K562 (cell line): ENCODE data around the gene EPHB1. TPM values are rescaled to one million over a fixed set of nuclear protein-coding genes. Genes with fewer than 3 reads are reported as not detected.

Source experiments
- ATAC-seq: fragments of 200-7000 bp; cut with Tn5 transposase; 3 replicates; pipeline ENCODE4 v1.9.1; 2020; ENCODE audit warnings: moderate library complexity
- BruUV-seq: library from RNA; stranded (reverse); fragments of 400-500 nt; replicated peaks from 2 replicates; lab custom pipeline; 2021; lab: Mats Ljungman, UMichigan
- CTCF ChIA-PET: fragments of 300-600 bp; formaldehyde crosslinking; extraction: SDS; loops from one replicate; lab custom pipeline; 2021; ENCODE audit warnings: low intra/inter-chr PET ratio; lab: Yijun Ruan, JAX
- POLR2A ChIA-PET: fragments of 300-600, 350-650 bp; sonication (Branson Sonifier 250); formaldehyde crosslinking; extraction: SDS; loops from one replicate; lab custom pipeline; 2021; ENCODE audit warnings: antibody characterized with exemption, inconsistent platforms; lab: Yijun Ruan, JAX
- DNase-seq, 4 experiments: peaks; one replicate each; pipeline versions ENCODE4 v3.0.0 to v3.0.0-alpha.2; 2011 to 2018; ENCODE audit warnings: low spot score in 3 of 4, mixed read lengths in 3 of 4; ENCODE audit errors: extremely low read depth in 1 of 4
- FAIRE-seq: peaks from 2 replicates; lab custom pipeline; 2011; peaks lifted over from hg19 to GRCh38; lab: Jason Lieb, UNC
- H2AFZ ChIP-seq: 2 replicates; pipeline ENCODE4 v1.6.0; 2011; ENCODE audit warnings: low read depth, low read length, control low read depth, inconsistent platforms
- H3K27ac ChIP-seq: fragments of 200-600 bp; 3 replicates; pipeline ENCODE4 v1.8.0; 2011; ENCODE audit warnings: low read depth, mild to moderate bottlenecking, control low read depth, inconsistent platforms, low read length, moderate library complexity, mixed read lengths; ENCODE audit errors: extremely low read depth
- H3K27me3 ChIP-seq, 2 experiments: fragments of 300-600 bp in 1 of 2; 2 replicates in 1 of 2; 3 replicates in 1 of 2; pipeline versions ENCODE4 v1.6.0 to v1.8.0; 2011; ENCODE audit warnings: inconsistent platforms in 2 of 2, low read length in 2 of 2, mild to moderate bottlenecking in 1 of 2, mixed read lengths in 1 of 2, moderate library complexity in 1 of 2; ENCODE audit not compliant: control insufficient read depth in 2 of 2, insufficient read depth in 2 of 2
- H3K36me3 ChIP-seq: fragments of 300-600 bp; 3 replicates; pipeline ENCODE4 v1.8.0; 2011; ENCODE audit warnings: mild to moderate bottlenecking, low read length, inconsistent platforms; ENCODE audit not compliant: control insufficient read depth, insufficient read depth
- H3K4me1 ChIP-seq, 2 experiments: fragments of 200-600 bp in 1 of 2; replicated peaks in 1 of 2; 2 replicates in 1 of 2; 3 replicates in 1 of 2; pipeline versions ENCODE4 v1.5.1 to v1.8.0; 2011; ENCODE audit warnings: inconsistent platforms in 2 of 2, low read length in 2 of 2, mild to moderate bottlenecking in 1 of 2, mixed read lengths in 1 of 2, moderate library complexity in 1 of 2; ENCODE audit not compliant: control insufficient read depth in 2 of 2, insufficient read depth in 2 of 2
- H3K4me2 ChIP-seq: 2 replicates; pipeline ENCODE4 v1.6.1; 2011; ENCODE audit warnings: low read length, control low read depth, inconsistent platforms, mixed read lengths; ENCODE audit not compliant: insufficient read depth
- H3K4me3 ChIP-seq: fragments of 200-600 bp; sonication (generic), shearing (Covaris generic); 2 replicates; pipeline ENCODE4 v1.5.1; 2016; ENCODE audit warnings: control low read depth, inconsistent platforms
- H3K79me2 ChIP-seq: fragments of 200-600 bp; 3 replicates; pipeline ENCODE4 v1.8.0; 2011; ENCODE audit warnings: low read length, inconsistent platforms; ENCODE audit not compliant: control insufficient read depth, insufficient read depth
- H3K9ac ChIP-seq, 2 experiments: 2 replicates each; pipeline versions ENCODE4 v1.6.0 to v1.6.1; 2011; ENCODE audit warnings: low read depth in 2 of 2, low read length in 2 of 2, control low read depth in 1 of 2, inconsistent platforms in 1 of 2, mild to moderate bottlenecking in 1 of 2, mixed read lengths in 1 of 2; ENCODE audit not compliant: insufficient read depth in 1 of 2
- H3K9me1 ChIP-seq: one replicate; pipeline ENCODE4 v1.6.0; 2011; ENCODE audit warnings: inconsistent platforms, mild to moderate bottlenecking, low read length, moderate library complexity; ENCODE audit not compliant: control insufficient read depth, insufficient read depth
- H3K9me3 ChIP-seq: replicated peaks from 2 replicates; pipeline ENCODE4 v1.5.1; 2011; ENCODE audit warnings: low read depth, low read length, inconsistent platforms; ENCODE audit not compliant: control insufficient read depth, insufficient read depth
- H4K20me1 ChIP-seq: replicated peaks from 2 replicates; pipeline ENCODE4 v1.6.1; 2011; ENCODE audit warnings: low read length, inconsistent platforms, mixed read lengths; ENCODE audit not compliant: control insufficient read depth, insufficient read depth
- HNRNPLL ChIP-seq: fragments of 200-400 bp; formaldehyde crosslinking; IDR thresholded peaks from 2 replicates; pipeline ENCODE4 v1.6.1; 2017; ENCODE audit warnings: low read length, low read depth, mild to moderate bottlenecking; ENCODE audit not compliant: poor library complexity, severe bottlenecking
- KAT8 ChIP-seq: fragments of 450-650 bp; IDR thresholded peaks from 2 replicates; pipeline ENCODE4 v1.6.1; 2016; ENCODE audit warnings: low read depth, mild to moderate bottlenecking
- MYBL2 ChIP-seq, 2 experiments: fragments of 450-650 bp in 1 of 2; sonication (generic) in 1 of 2; formaldehyde crosslinking in 1 of 2; IDR thresholded peaks; 2 replicates each; pipeline versions ENCODE4 v1.6.1 to v1.8.1; 2017 to 2022; ENCODE audit warnings: borderline replicate concordance in 1 of 2, inconsistent platforms in 1 of 2, low read depth in 1 of 2, mild to moderate bottlenecking in 1 of 2, missing genetic modification reagents in 1 of 2, moderate library complexity in 1 of 2
- SMC3 ChIP-seq: conservative IDR thresholded peaks from 2 replicates; pipeline ENCODE4 v1.6.1; 2011; ENCODE audit warnings: low read depth, low read length, improper control_type of control experiment; ENCODE audit not compliant: insufficient read depth
- TAF15 ChIP-seq: fragments of 200-400 bp; formaldehyde crosslinking; IDR thresholded peaks from 2 replicates; pipeline ENCODE4 v1.6.1; 2017; ENCODE audit warnings: mild to moderate bottlenecking, low read depth, low read length, moderate library complexity
- ZNF12 ChIP-seq: sonication (generic); formaldehyde crosslinking; IDR thresholded peaks from 2 replicates; pipeline ENCODE4 v1.4.0; 2020; ENCODE audit warnings: mild to moderate bottlenecking, missing genetic modification reagents
- ZNF263 ChIP-seq: sonication (generic); formaldehyde crosslinking; IDR thresholded peaks from 2 replicates; pipeline ENCODE4 v1.8.0; 2022; ENCODE audit warnings: mild to moderate bottlenecking, missing genetic modification reagents, borderline replicate concordance
- ZNF668 ChIP-seq: fragments of 250-450 bp; sonication (Bioruptor Pico); IDR thresholded peaks from 2 replicates; pipeline ENCODE4 v1.8.0; 2022; ENCODE audit warnings: mild to moderate bottlenecking, inconsistent platforms
- ZNF77 ChIP-seq: fragments of 250-450 bp; sonication (Bioruptor Pico); IDR thresholded peaks from 2 replicates; pipeline ENCODE4 v1.5.0; 2020
- WGBS: fragments of 100-300 bp; shearing (Covaris generic); methylation state at CpG from one replicate; pipeline ENCODE4 v1.1.6; 2016; ENCODE audit warnings: low coverage, mixed read lengths; ENCODE audit not compliant: insufficient coverage; ENCODE audit errors: missing lambda C conversion rate; 5-methylcytosine and 5-hydroxymethylcytosine counted together
- in situ Hi-C: fragments of 300-500 bp; cut with MboI; formaldehyde crosslinking; loops from 4 replicates; pipeline ENCODE4 v1.15.0; 2018; ENCODE audit warnings: inconsistent platforms, mixed read lengths
- intact Hi-C: fragments of 100-400 bp; cut with micrococcal nuclease; formaldehyde crosslinking; loops from 2 replicates; pipeline ENCODE4 v1.14.2; 2022
- polyA plus RNA-seq, 8 experiments: library from polyadenylated mRNA; depleted of rRNA in 4 of 8; stranded (reverse) in 5 of 8; unstranded in 3 of 8; fragments of >200 nt; fragmentation: Nextera tagmentation in 2 of 8; fragmentation: Illumina TruSeq in 1 of 8; extraction: Ambion mirVana in 2 of 8; extraction: Trizol in 1 of 8; gene quantifications; 2 replicates each; pipeline versions ENCODE4 v1.2.1 to v1.2.3, GENCODE V29; 2011 to 2014; ENCODE audit warnings: inconsistent platforms in 1 of 8, missing spikeins in 1 of 8
- total RNA-seq, 7 experiments: library from RNA; depleted of rRNA in 6 of 7; stranded (reverse); fragments of >200 nt in 6 of 7; fragmentation: Illumina TruSeq in 2 of 7; extraction: Trizol in 2 of 7; gene quantifications; 2 replicates each; pipeline versions ENCODE4 v1.2.1 to v1.2.3, GENCODE V29; 2011 to 2021; ENCODE audit warnings: low replicate concordance in 1 of 7
- TF ChIP-seq, protein P1 (sequence below): fragments of 250-450 bp; sonication (Bioruptor Pico); IDR thresholded peaks from 2 replicates; pipeline ENCODE4 v1.5.0; 2020; ENCODE audit warnings: mild to moderate bottlenecking
- TF ChIP-seq, protein P2 (sequence below), 2 experiments: fragments of 450-650 bp; IDR thresholded peaks; 2 replicates each; pipeline ENCODE4 v1.6.1; 2016
- TF ChIP-seq, protein P3 (sequence below): fragments of 450-650 bp; IDR thresholded peaks from one replicate; pipeline ENCODE4 v1.6.1; 2018; ENCODE audit warnings: mild to moderate bottlenecking, moderate library complexity; ENCODE audit not compliant: partially characterized antibody

Gene EPHB1
- total and polyA plus RNA-seq, 9 of the 15 experiments (the other 6 are each of a cell fraction or from before 2014, with no cell fraction given): 0.29 TPM; not detected in 8

DNA sequence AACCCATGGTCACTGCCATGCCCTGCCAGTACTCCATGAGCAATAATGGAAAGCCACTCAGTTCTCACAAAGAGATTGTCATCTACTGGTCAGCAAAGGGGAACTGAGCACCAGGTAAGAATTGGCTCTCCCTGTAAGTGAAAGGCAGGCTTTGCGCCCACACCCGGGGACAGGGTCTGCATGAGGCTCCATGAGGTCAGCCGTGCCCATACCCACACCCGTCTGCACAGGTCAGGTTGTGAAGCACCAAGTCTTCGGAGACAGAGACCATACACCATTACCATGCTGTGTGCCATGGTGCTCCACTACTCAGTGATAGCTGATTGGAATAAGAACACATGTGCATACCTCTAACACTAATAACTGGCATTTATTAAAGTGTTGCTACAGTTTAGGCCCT is 322.9 kb downstream of the EPHB1 start:
- FAIRE-seq: no peak
- H3K9ac ChIP-seq: no peak overlapping the region
- ATAC-seq: no peak
- H4K20me1 ChIP-seq: no peaks in the 10 kb centered on the region
- in situ Hi-C loops (no loop called here), intact Hi-C loops (no loop called here)
- no peaks in the 10 kb centered on the region for H3K4me1 ChIP-seq
- no TSS peak for BruUV-seq
- no peaks in the 10 kb centered on the region for H3K36me3 ChIP-seq
- ChIA-PET POLR2A (no interaction called here), CTCF (no interaction called here)
- H3K9me3 ChIP-seq: no peaks in the 10 kb centered on the region
- H3K4me3 ChIP-seq: no peak overlapping the region
- H3K27ac ChIP-seq: no peak overlapping the region
- H2AFZ ChIP-seq: no peak overlapping the region
- TF ChIP-seq ZNF77 (CRISPR knock-in tag): no peak
- TF ChIP-seq TAF15: no peak
- no peak for TF ChIP-seq HNRNPLL
- TF ChIP-seq, protein P1, sequence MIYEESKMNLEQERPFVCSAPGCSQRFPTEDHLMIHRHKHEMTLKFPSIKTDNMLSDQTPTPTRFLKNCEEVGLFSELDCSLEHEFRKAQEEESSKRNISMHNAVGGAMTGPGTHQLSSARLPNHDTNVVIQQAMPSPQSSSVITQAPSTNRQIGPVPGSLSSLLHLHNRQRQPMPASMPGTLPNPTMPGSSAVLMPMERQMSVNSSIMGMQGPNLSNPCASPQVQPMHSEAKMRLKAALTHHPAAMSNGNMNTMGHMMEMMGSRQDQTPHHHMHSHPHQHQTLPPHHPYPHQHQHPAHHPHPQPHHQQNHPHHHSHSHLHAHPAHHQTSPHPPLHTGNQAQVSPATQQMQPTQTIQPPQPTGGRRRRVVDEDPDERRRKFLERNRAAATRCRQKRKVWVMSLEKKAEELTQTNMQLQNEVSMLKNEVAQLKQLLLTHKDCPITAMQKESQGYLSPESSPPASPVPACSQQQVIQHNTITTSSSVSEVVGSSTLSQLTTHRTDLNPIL (CRISPR knock-in tag): no peak
- TF ChIP-seq, protein P2, sequence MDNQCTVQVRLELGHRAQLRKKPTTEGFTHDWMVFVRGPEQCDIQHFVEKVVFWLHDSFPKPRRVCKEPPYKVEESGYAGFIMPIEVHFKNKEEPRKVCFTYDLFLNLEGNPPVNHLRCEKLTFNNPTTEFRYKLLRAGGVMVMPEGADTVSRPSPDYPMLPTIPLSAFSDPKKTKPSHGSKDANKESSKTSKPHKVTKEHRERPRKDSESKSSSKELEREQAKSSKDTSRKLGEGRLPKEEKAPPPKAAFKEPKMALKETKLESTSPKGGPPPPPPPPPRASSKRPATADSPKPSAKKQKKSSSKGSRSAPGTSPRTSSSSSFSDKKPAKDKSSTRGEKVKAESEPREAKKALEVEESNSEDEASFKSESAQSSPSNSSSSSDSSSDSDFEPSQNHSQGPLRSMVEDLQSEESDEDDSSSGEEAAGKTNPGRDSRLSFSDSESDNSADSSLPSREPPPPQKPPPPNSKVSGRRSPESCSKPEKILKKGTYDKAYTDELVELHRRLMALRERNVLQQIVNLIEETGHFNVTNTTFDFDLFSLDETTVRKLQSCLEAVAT (IDR thresholded peaks at IDR 0.05): no peak
- TF ChIP-seq MYBL2 (IDR thresholded peaks at IDR 0.05; ENCODE audit: low read depth): no peak
- no peak for TF ChIP-seq MYBL2 (CRISPR knock-in tag; IDR thresholded peaks at IDR 0.05; ENCODE audit: borderline replicate concordance)
- TF ChIP-seq, protein P3, sequence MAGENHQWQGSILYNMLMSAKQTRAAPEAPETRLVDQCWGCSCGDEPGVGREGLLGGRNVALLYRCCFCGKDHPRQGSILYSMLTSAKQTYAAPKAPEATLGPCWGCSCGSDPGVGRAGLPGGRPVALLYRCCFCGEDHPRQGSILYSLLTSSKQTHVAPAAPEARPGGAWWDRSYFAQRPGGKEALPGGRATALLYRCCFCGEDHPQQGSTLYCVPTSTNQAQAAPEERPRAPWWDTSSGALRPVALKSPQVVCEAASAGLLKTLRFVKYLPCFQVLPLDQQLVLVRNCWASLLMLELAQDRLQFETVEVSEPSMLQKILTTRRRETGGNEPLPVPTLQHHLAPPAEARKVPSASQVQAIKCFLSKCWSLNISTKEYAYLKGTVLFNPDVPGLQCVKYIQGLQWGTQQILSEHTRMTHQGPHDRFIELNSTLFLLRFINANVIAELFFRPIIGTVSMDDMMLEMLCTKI: no peak
- no peak for TF ChIP-seq ZNF12 (CRISPR knock-in tag)
- no peak for TF ChIP-seq KAT8
- TF ChIP-seq SMC3: no peak
- TF ChIP-seq ZNF668 (CRISPR knock-in tag): no peak
- no peak for TF ChIP-seq ZNF263 (CRISPR knock-in tag)
- H3K4me2 ChIP-seq: no peak overlapping the region
- WGBS: 0% methylated on average over 5 of the region's 5 CpGs
- no peaks in the 10 kb centered on the region for H3K9me1 ChIP-seq
- H3K79me2 ChIP-seq: no peaks in the 10 kb centered on the region
- no peak for DNase-seq
- H3K27me3 ChIP-seq: no peaks in the 10 kb centered on the region
